ENCODE data around the gene CARTPT.
A peak's percentile ranks its signal among the peaks of the same experiment; 100 is the strongest.

Gene CARTPT

DNA sequence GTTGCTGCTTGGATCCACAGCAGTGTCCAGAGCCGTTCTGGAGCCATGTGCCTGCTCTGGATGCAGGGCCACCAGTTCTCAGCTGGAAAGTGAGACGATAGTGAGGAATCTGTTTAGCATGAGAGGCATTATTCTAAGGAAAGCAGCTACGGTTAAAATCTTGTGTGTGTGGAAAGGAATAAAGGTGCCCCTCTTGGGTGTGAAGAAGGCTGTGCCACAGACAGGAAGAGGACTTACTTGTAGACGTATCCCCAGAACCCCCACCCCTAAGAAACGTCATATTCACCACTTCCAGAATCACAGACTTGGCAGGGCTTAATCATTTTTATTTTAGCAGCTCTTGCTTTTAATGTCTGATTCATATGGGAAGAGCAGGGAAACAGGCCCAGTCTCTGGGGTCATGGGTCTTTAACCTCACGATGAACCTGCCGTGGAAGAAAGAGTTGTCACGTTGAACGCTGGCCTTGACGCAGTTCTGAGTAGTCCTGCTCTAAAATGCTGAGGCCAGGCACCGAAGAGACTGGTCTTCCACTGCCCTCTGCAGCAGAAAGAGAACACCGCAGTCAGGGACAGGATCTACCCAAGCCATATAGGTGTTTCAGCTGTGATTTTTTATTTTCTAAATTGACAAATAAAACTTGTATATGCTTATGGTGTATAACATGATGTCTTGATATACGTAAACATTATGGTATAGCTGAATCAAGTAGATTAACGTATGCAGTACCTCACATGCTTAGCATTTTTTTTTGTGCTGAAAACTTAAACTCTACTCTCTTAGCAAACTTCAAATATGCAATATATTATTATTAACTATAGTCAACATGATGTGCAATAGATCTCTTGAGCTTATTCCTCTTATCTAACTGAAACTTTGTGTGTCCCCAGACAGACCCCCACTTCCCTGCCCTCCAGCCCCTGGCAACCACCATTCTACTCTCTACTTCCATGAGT, 38.8 kb downstream of the CARTPT start:
- DNase-seq (ENCODE audit: low read depth, low spot score) = peak; percentile 76
- peak overlapping the region; percentile 27 for H3K4me3 ChIP-seq (ENCODE audit: low read depth, low read length)
- in situ Hi-C loops (cut with HindIII; ENCODE audit: low sequenced_read_pairs) = no loop called here
- TF ChIP-seq, protein P1, sequence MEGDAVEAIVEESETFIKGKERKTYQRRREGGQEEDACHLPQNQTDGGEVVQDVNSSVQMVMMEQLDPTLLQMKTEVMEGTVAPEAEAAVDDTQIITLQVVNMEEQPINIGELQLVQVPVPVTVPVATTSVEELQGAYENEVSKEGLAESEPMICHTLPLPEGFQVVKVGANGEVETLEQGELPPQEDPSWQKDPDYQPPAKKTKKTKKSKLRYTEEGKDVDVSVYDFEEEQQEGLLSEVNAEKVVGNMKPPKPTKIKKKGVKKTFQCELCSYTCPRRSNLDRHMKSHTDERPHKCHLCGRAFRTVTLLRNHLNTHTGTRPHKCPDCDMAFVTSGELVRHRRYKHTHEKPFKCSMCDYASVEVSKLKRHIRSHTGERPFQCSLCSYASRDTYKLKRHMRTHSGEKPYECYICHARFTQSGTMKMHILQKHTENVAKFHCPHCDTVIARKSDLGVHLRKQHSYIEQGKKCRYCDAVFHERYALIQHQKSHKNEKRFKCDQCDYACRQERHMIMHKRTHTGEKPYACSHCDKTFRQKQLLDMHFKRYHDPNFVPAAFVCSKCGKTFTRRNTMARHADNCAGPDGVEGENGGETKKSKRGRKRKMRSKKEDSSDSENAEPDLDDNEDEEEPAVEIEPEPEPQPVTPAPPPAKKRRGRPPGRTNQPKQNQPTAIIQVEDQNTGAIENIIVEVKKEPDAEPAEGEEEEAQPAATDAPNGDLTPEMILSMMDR (IDR thresholded peaks at IDR 0.05; ENCODE audit: low read depth, low read length) = peak; percentile 88

DNA sequence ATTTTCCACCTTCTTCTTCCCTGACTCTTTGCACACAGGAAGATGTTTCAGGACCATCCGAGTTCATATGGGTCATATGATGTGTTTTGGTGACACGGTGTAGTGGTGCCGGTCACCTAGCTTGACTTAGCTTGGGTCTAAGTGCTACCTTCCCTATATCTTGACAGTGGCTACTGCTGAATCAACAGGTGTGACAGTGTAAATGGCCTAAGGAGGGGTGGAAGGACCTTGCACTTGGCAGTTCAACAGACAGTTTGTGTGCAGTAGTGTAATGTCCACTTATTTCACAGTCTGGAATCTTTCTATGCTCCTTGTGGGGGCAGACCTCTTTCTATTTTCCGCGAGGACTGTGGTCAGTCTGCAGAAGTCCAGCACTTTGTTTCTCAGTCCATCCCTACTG, 43.8 kb downstream of the CARTPT start:
- no peak for DNase-seq (ENCODE audit: low read depth, low spot score)
- H3K4me3 ChIP-seq (ENCODE audit: low read depth, low read length) = no peak overlapping the region
- in situ Hi-C loops (cut with HindIII; ENCODE audit: low sequenced_read_pairs) = no loop called here
- TF ChIP-seq, protein P1 (IDR thresholded peaks at IDR 0.05; ENCODE audit: low read depth, low read length) = no peak

DNA sequence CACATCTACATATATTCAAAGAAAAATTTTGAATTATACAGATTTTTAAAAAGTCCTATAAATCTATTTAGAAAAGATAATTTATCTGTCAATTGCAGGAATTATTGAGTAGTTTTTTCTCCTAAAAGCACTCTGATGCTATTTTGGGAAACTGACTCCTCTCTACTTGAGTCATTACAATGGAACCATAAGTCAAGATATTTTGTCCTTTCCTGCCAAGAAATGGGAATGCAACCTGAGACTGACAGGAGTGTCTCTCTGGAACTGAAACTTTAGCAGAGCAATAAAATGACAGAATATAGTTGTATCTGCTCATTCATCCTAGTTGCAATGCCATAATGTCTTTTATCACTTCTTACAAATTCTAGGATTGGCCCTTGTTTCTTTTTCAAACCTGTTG, 48.6 kb downstream of the CARTPT start:
- DNase-seq (ENCODE audit: low read depth, low spot score) = peak; percentile 17
- in situ Hi-C loops (cut with HindIII; ENCODE audit: low sequenced_read_pairs) = no loop called here

DNA sequence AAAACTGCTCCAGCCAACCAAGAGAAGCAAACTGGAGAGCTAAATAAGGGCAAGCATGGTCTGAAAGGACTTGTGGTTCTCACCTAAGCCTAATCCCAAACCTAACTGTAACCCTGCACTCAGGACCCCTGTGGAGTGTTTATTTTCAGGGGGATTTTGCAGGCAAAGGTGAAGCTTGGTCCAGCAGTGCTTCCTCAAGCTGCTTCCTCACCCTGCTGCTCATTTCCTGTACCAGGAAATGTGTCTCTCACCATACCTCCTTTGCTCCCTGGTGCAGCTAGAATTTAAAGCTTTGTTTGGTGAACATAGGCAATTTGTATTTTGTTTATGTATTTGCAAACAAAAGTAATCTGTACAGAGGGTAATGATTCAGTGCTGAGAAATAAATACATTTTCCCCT, 50.2 kb downstream of the CARTPT start:
- in situ Hi-C loops (cut with HindIII; ENCODE audit: low sequenced_read_pairs) = no loop called here
- TF ChIP-seq, protein P1 (IDR thresholded peaks at IDR 0.05; ENCODE audit: low read depth, low read length) = no peak
- DNase-seq (ENCODE audit: low read depth, low spot score) = no peak
- no peak overlapping the region for H3K4me3 ChIP-seq (ENCODE audit: low read depth, low read length)

More for the DNA sequence above, 48.6 kb downstream of the CARTPT start:
- H3K4me3 ChIP-seq (ENCODE audit: low read depth, low read length) = no peak overlapping the region
- TF ChIP-seq, protein P1 (IDR thresholded peaks at IDR 0.05; ENCODE audit: low read depth, low read length) = no peak

DNA sequence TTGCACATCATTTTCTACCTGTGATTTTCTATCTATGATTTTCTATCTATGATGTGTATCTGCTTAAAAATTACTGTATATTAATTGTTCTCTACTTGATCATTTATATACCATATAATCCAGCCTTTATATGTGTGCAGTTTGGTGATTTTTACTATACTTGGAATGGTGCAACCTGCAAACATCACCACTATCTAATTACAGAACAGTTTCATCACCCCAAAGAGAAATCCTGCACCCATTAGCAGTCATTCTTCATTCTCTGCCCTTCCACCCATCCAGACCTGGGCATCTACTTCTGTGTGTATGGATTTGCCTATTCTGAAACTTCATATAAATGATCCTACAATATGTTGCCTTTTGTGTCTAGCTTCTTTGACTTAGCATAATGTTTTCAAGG, 51.3 kb downstream of the CARTPT start:
- no peak for DNase-seq (ENCODE audit: low read depth, low spot score)
- no peak overlapping the region for H3K4me3 ChIP-seq (ENCODE audit: low read depth, low read length)
- TF ChIP-seq, protein P1 (IDR thresholded peaks at IDR 0.05; ENCODE audit: low read depth, low read length) = no peak
- in situ Hi-C loops (cut with HindIII; ENCODE audit: low sequenced_read_pairs) = no loop called here

Data from astrocyte of the spinal cord (primary cell).